Activated CD8-positive, alpha-beta T cell treated with anti-CD3 and anti-CD28 coated beads for 36 hours (primary cell): ENCODE results near the gene S100A16. TPM values are rescaled to one million over a fixed set of nuclear protein-coding genes. Genes with fewer than 3 reads are reported as not detected.

Source experiments
- ATAC-seq: fragments of 200-7000 bp; cut with Tn5 transposase; one replicate; pipeline ENCODE4 v1.10.0; 2021; ENCODE audit warnings: mild to moderate bottlenecking, moderate library complexity
- CTCF ChIA-PET: fragments of 350-600 bp; sonication (Branson Sonifier 250); formaldehyde crosslinking; loops from one replicate; lab custom pipeline; 2021; ENCODE audit warnings: antibody characterized with exemption; lab: Charles Lee
- POLR2A ChIA-PET: fragments of 350-600 bp; sonication (Branson Sonifier 250); formaldehyde crosslinking; loops from one replicate; lab custom pipeline; 2021; ENCODE audit warnings: antibody characterized with exemption; lab: Charles Lee
- DNase-seq: peaks from one replicate; pipeline ENCODE4 v3.0.0-alpha.2; 2020
- H3K27ac Mint-ChIP-seq: one replicate; pipeline ENCODE4 v1.8.0; 2021; ENCODE audit warnings: mild to moderate bottlenecking, mixed read lengths
- H3K27me3 Mint-ChIP-seq: one replicate; pipeline ENCODE4 v1.8.0; 2021; ENCODE audit warnings: mixed read lengths
- H3K36me3 Mint-ChIP-seq: one replicate; pipeline ENCODE4 v1.8.0; 2021; ENCODE audit warnings: low read depth, mixed read lengths
- H3K4me1 Mint-ChIP-seq: one replicate; pipeline ENCODE4 v1.8.0; 2021; ENCODE audit warnings: low read depth, mixed read lengths
- H3K4me3 Mint-ChIP-seq: one replicate; pipeline ENCODE4 v1.8.0; 2021; ENCODE audit warnings: mild to moderate bottlenecking, moderate library complexity, mixed read lengths
- H3K9me3 Mint-ChIP-seq: one replicate; pipeline ENCODE4 v1.8.0; 2021; ENCODE audit warnings: mixed read lengths
- CTCF ChIP-seq: fragments of 200-600 bp; IDR thresholded peaks from one replicate; pipeline ENCODE4 v1.8.0; 2022; ENCODE audit warnings: antibody characterized with exemption, mild to moderate bottlenecking
- intact Hi-C: fragments of 100-400 bp; cut with micrococcal nuclease; formaldehyde crosslinking; loops from one replicate; pipeline ENCODE4 v1.10.0; 2022
- total RNA-seq, 2 experiments: library from RNA; stranded (reverse); gene quantifications; one replicate each; pipeline ENCODE4 v1.2.3, GENCODE V29; 2021

The S100A16 gene
- total RNA-seq, 2 experiments from 2014 or later: not detected

GRCh38 chr1:153631047-153632022 lies 18.4 kb upstream of the S100A16 start:
- Mint-ChIP-seq H3K9me3 (peaks cover 4% of the 10 kb centered on the region), H3K27me3 (peaks cover 6% of the 10 kb centered on the region), H3K36me3 (peaks cover 21% of the 10 kb centered on the region), H3K27ac (peak overlapping the region; percentile 63), H3K4me1 (peaks cover 30% of the 10 kb centered on the region), H3K4me3 (no peak overlapping the region)
- no peak for DNase-seq
- CTCF ChIA-PET: interaction anchor here (2.7 to 6.4 kb wide), 2 partner anchors 14 to 98 kb away, joined by 15 to 60 read pairs; partner anchors contain the start of gene S100A14
- ATAC-seq: no peak
- POLR2A ChIA-PET: no interaction called here
- intact Hi-C loops: no loop called here
- TF ChIP-seq CTCF: no peak

- H3K4me3 Mint-ChIP-seq: no peak overlapping the region
- DNase-seq (no peak), ATAC-seq (no peak)
- TF ChIP-seq CTCF: no peak
- no peak overlapping the region for H3K27ac Mint-ChIP-seq
- H3K4me1 Mint-ChIP-seq: peaks cover 27% of the 10 kb centered on the region
- H3K9me3 Mint-ChIP-seq: peaks cover 4% of the 10 kb centered on the region
- intact Hi-C loops: no loop called here
- ChIA-PET POLR2A (interaction anchor here (0.9 to 1.1 kb wide), 2 partner anchors 68 to 85 kb away, joined by 3 read pairs; partner anchors contain the start of gene S100A4), CTCF (interaction anchor here (0.7 to 6.4 kb wide), 5 partner anchors 13 to 120 kb away, joined by 4 to 60 read pairs (median 7); partner anchors contain the start of gene S100A14)
- H3K27me3 Mint-ChIP-seq: peaks cover 9% of the 10 kb centered on the region
- H3K36me3 Mint-ChIP-seq: peaks cover 14% of the 10 kb centered on the region
These were observed 17.4 kb upstream of the S100A16 start for GRCh38 chr1:153630384-153630783.

GRCh38 chr1:153629971-153630370 lies 17.0 kb upstream of the S100A16 start:
- Mint-ChIP-seq H3K36me3 (peaks cover 10% of the 10 kb centered on the region), H3K4me1 (peaks cover 25% of the 10 kb centered on the region), H3K9me3 (peaks cover 4% of the 10 kb centered on the region), H3K27ac (no peak overlapping the region), H3K4me3 (no peak overlapping the region), H3K27me3 (peaks cover 9% of the 10 kb centered on the region)
- TF ChIP-seq CTCF: no peak
- DNase-seq (no peak), ATAC-seq (no peak)
- intact Hi-C loops: no loop called here
- ChIA-PET POLR2A (interaction anchor here (0.9 to 1.1 kb wide), 2 partner anchors 68 to 84 kb away, joined by 3 read pairs; partner anchors contain the start of gene S100A4), CTCF (interaction anchor here (0.7 to 6.4 kb wide), 5 partner anchors 13 to 119 kb away, joined by 4 to 60 read pairs (median 7); partner anchors contain the start of gene S100A14)

GRCh38 chr1:153629343-153629665 lies 16.4 kb upstream of the S100A16 start:
- TF ChIP-seq CTCF: no peak
- Mint-ChIP-seq H3K4me1 (peaks cover 25% of the 10 kb centered on the region), H3K27me3 (peaks cover 9% of the 10 kb centered on the region), H3K4me3 (no peak overlapping the region), H3K9me3 (peaks cover 4% of the 10 kb centered on the region), H3K36me3 (peaks cover 6% of the 10 kb centered on the region), H3K27ac (no peak overlapping the region)
- DNase-seq (no peak), ATAC-seq (no peak)
- intact Hi-C loops: no loop called here
- CTCF ChIA-PET: interaction anchor here (0.9 to 6.4 kb wide), 4 partner anchors 12 to 159 kb away, joined by 3 to 60 read pairs (median 11); partner anchors contain the start of gene S100A14
- POLR2A ChIA-PET: interaction anchor here (0.7 to 1.1 kb wide), 3 partner anchors 15 to 84 kb away, joined by 3 read pairs; partner anchors contain the start of gene S100A4
